H1 (cell line): ENCODE results near the gene AGRN. TPM values are rescaled to one million over a fixed set of nuclear protein-coding genes. Genes with fewer than 3 reads are reported as not detected.

ENCODE experiments used
- CTCF ChIP-seq, 3 experiments: IDR thresholded peaks; 1 replicate in 2 of 3; 2 replicates in 1 of 3; pipeline versions ENCODE4 v1.5.1 to v1.6.1; 2011; ENCODE audit warnings: low read length in 3 of 3, mild to moderate bottlenecking in 3 of 3, inconsistent platforms in 2 of 3, low read depth in 1 of 3, moderate library complexity in 1 of 3; ENCODE audit not compliant: insufficient read depth in 1 of 3; ENCODE audit errors: control extremely low read depth in 1 of 3
- MAX ChIP-seq: IDR thresholded peaks from 2 replicates; pipeline ENCODE4 v1.6.1; 2012; ENCODE audit warnings: inconsistent platforms
- NRF1 ChIP-seq: IDR thresholded peaks from 2 replicates; pipeline ENCODE4 v1.6.1; 2011; ENCODE audit warnings: mild to moderate bottlenecking, low read depth, low read length, improper control_type of control experiment
- RBBP5 ChIP-seq: IDR thresholded peaks from 2 replicates; pipeline ENCODE4 v1.7.1; 2012; ENCODE audit warnings: low read depth, mild to moderate bottlenecking, inconsistent platforms, low read length, moderate library complexity, borderline replicate concordance
- polyA plus RNA-seq, 7 experiments: library from polyadenylated mRNA; depleted of rRNA in 3 of 7; stranded (reverse) in 5 of 7; unstranded in 2 of 7; fragments of >200 nt in 5 of 7; fragments of 200-250 nt in 2 of 7; gene quantifications; 1 replicate in 5 of 7; 2 replicates in 1 of 7; 4 replicates in 1 of 7; pipeline versions ENCODE4 v1.2.1 to v1.2.3, GENCODE V29; 2011 to 2013; ENCODE audit warnings: missing spikeins in 2 of 7, mixed read lengths in 2 of 7
- total RNA-seq: library from RNA; stranded (reverse); fragmentation: NEBNext Ultra II Directional; extraction: Animal tissue kit (Norgen Biotek cat#: 25700); gene quantifications from 2 replicates; pipeline ENCODE4 v1.2.1, GENCODE V29; 2021

AGRN gene
- total and polyA plus RNA-seq, 2 of the 8 experiments (the other 6 are each of a cell fraction or from before 2014, with no cell fraction given), result 52.3 to 155 TPM

GRCh38 chr1:1074631-1075147 is 54.8 kb downstream of the AGRN start (continued):
- TF ChIP-seq CTCF (IDR thresholded peaks at IDR 0.05; ENCODE audit: control extremely low read depth in 1 of 3, insufficient read depth in 1 of 3, low read depth in 1 of 3, low read length in 3 of 3) (no peak), RBBP5 (no peak), NRF1 (no peak), MAX (no peak)
- TF ChIP-seq, all 59 proteins: peak for 0
